GM18873 (cell line): ENCODE results near the gene UBL3.

ENCODE experiments used
- ATAC-seq: cut with Tn5 transposase; IDR thresholded peaks from one replicate; pipeline ENCODE4 v1.9.1; 2021; ENCODE audit warnings: mild to moderate bottlenecking, moderate library complexity, moderate number of reproducible peaks; ENCODE audit not compliant: unreplicated experiment, low FRiP score

UBL3 gene

DNA sequence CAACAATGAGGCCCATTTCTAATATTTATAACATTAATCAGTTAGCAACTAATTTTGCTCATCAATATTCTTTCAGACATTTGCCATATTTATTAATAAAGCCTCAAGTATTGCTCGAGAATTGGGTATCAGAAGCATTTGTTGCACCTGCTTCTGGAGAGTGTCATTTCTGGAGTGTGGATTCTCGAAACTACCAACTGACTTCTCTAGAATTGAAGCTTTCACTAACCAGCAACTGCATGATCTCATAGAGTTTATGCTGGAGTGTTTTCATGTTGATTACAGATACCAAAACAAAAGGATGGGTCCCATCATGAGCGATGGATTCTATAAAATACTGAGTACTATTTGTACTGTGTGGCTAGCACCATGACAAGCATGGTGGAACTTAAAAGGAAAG is 133.9 kb downstream of the UBL3 start:
- no peak for ATAC-seq
